PC-3 (cell line): ENCODE data around the gene PPP1R7. TPM values are rescaled to one million over a fixed set of nuclear protein-coding genes. Genes with fewer than 3 reads are reported as not detected.

Experiments used
- ATAC-seq: fragments of 200-7000 bp; cut with Tn5 transposase; 2 replicates; pipeline ENCODE4 v1.9.1; 2020; ENCODE audit warnings: mild to moderate bottlenecking, moderate library complexity
- BruUV-seq: library from RNA; stranded (reverse); fragments of 400-500 nt; replicated peaks from 2 replicates; lab custom pipeline; 2021; lab: Mats Ljungman, UMichigan
- CTCF ChIA-PET: fragments of 300-600 bp; sonication (Branson Sonifier 250); formaldehyde crosslinking; loops from one replicate; lab custom pipeline; 2022; ENCODE audit warnings: antibody characterized with exemption; lab: Charles Lee
- POLR2A ChIA-PET: fragments of 300-600 bp; sonication (Branson Sonifier 250); formaldehyde crosslinking; loops from one replicate; lab custom pipeline; 2022; ENCODE audit warnings: antibody characterized with exemption; ENCODE audit not compliant: unreplicated experiment; lab: Charles Lee
- DNase-seq: peaks from one replicate; pipeline ENCODE4 v3.0.0-alpha.2; 2015
- H2AFZ ChIP-seq: fragments of 300-600 bp; sonication (generic); 2 replicates; pipeline ENCODE4 v1.6.0; 2016; ENCODE audit warnings: antibody characterized with exemption, low read length
- H3F3A ChIP-seq: fragments of 300-600 bp; sonication (generic); one replicate; pipeline ENCODE4 v1.6.0; 2017; ENCODE audit warnings: antibody characterized with exemption, low read length, control low read depth, mild to moderate bottlenecking; ENCODE audit not compliant: unreplicated experiment
- H3K27ac ChIP-seq: fragments of 300-600 bp; sonication (generic); 2 replicates; pipeline ENCODE4 v1.5.1; 2016; ENCODE audit warnings: mild to moderate bottlenecking, low read length
- H3K27me3 ChIP-seq: fragments of 300-600 bp; sonication (generic); 2 replicates; pipeline ENCODE4 v1.6.1; 2016; ENCODE audit warnings: low read length, mixed read lengths
- H3K36me3 ChIP-seq: fragments of 300-600 bp; sonication (generic); 2 replicates; pipeline ENCODE4 v1.6.1; 2016; ENCODE audit warnings: low read depth, mixed run types, low read length, mixed read lengths
- H3K4me1 ChIP-seq: fragments of 300-600 bp; sonication (generic); 2 replicates; pipeline ENCODE4 v1.5.1; 2016; ENCODE audit warnings: low read length; ENCODE audit not compliant: insufficient read depth
- H3K4me2 ChIP-seq: fragments of 300-600 bp; sonication (generic); 2 replicates; pipeline ENCODE4 v1.6.0; 2016; ENCODE audit warnings: low read length
- H3K4me3 ChIP-seq: fragments of 300-600 bp; sonication (generic); 2 replicates; pipeline ENCODE4 v1.5.1; 2016; ENCODE audit warnings: mild to moderate bottlenecking, low read length, mixed read lengths
- H3K79me2 ChIP-seq: fragments of 300-600 bp; sonication (generic); 2 replicates; pipeline ENCODE4 v1.6.1; 2017; ENCODE audit warnings: low read length, mixed read lengths
- H3K9ac ChIP-seq: fragments of 300-600 bp; sonication (generic); 2 replicates; pipeline ENCODE4 v1.6.0; 2016; ENCODE audit warnings: mild to moderate bottlenecking, low read length
- H3K9me2 ChIP-seq: fragments of 300-600 bp; sonication (generic); replicated peaks from 2 replicates; pipeline ENCODE4 v1.6.1; 2016; ENCODE audit warnings: mixed run types, low read length, mixed read lengths
- H3K9me3 ChIP-seq: fragments of 300-600 bp; sonication (generic); 2 replicates; pipeline ENCODE4 v1.6.1; 2016; ENCODE audit warnings: low read length, mixed read lengths
- H4K20me1 ChIP-seq: fragments of 300-600 bp; sonication (generic); 2 replicates; pipeline ENCODE4 v1.6.1; 2016; ENCODE audit warnings: low read length, mixed read lengths
- EZH2 ChIP-seq: fragments of 300-600 bp; sonication (generic); IDR thresholded peaks from one replicate; pipeline ENCODE4 v1.6.1; 2017; ENCODE audit warnings: antibody characterized with exemption, mild to moderate bottlenecking, low read length; ENCODE audit not compliant: unreplicated experiment
- EZH2phosphoT487 ChIP-seq: fragments of 300-600 bp; sonication (generic); IDR thresholded peaks from 2 replicates; pipeline ENCODE4 v1.6.1; 2018; ENCODE audit warnings: mild to moderate bottlenecking, antibody characterized with exemption, low read length, borderline replicate concordance
- intact Hi-C: fragments of 100-400 bp; cut with micrococcal nuclease; formaldehyde crosslinking; loops from 2 replicates; pipeline ENCODE4 v1.9.0; 2023
- total RNA-seq: library from RNA; depleted of rRNA; stranded (reverse); fragments of >200 nt; gene quantifications from 2 replicates; pipeline ENCODE4 v1.2.3, GENCODE V29; 2014
- TF ChIP-seq, protein P1 (sequence below): fragments of 300-600 bp; sonication (generic); conservative IDR thresholded peaks from 2 replicates; pipeline ENCODE4 v1.5.1; 2017; ENCODE audit warnings: antibody characterized with exemption, low read depth, mild to moderate bottlenecking, low read length

Gene PPP1R7
- total RNA-seq, 1 experiment from 2014 or later: 21.4 TPM

DNA sequence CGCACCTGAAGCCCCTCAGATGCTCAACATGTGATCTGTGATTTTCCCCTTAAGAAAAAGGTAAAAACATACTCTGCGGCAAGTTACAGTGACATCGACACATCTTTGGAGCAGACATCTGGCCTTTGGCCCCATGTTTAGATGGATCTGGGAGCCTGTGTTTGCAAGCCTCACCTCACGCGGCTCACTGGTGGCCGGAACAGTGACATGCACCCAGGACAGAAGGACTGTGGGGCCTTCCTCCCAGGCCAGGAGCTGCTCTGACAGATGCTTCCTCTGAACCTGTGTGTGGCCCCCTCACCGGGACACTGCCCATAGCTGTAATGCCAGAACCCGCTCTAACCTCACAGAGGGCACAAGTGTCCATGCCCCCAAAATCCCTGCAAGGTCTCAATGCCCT is 14.1 kb upstream of the PPP1R7 start:
- ATAC-seq (no peak), DNase-seq (no peak)
- Histone ChIP-seq H3K9me2 (no peaks in the 10 kb centered on the region), H2AFZ (no peak overlapping the region), H4K20me1 (no peaks in the 10 kb centered on the region), H3K9ac (no peak overlapping the region), H3K4me2 (no peak overlapping the region), H3K4me1 (no peaks in the 10 kb centered on the region), H3K36me3 (no peaks in the 10 kb centered on the region), H3F3A (no peaks in the 10 kb centered on the region), H3K9me3 (no peaks in the 10 kb centered on the region), H3K4me3 (no peak overlapping the region), H3K27me3 (no peaks in the 10 kb centered on the region), H3K79me2 (no peaks in the 10 kb centered on the region), H3K27ac (no peak overlapping the region)
- POLR2A ChIA-PET: no interaction called here
- CTCF ChIA-PET: no interaction called here
- no peak for TF ChIP-seq EZH2phosphoT487
- BruUV-seq: no TSS peak
- intact Hi-C loops: no loop called here

DNA sequence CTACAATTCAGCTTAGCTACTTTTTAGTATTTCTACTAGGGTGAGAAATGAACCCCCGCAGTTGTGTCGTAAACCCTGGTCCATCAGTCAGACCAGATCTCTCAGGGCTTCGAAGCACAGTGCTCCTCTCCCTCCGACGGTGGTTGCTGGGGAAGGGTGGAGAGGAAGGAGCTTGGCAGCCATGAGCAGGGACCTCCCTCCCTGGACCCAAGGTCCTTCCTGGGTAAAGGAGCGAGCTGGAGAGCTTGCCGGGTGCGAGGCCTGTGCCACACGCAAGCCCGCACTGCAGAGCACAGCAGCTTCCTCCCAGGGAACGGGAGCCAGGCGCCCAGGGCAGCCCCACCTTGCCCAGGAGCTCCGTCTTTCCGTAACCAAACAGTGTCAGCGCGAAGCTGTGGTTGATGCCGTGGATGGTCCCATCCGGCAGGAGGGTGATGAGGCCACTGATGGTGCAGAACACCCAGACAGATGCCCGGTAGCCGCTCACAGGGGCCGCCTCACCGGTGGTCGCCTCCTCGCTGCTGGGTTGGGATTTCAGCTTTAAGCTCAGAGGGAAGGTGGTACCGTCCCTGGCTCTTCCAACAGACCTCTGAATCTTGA is 13.5 kb upstream of the PPP1R7 start:
- Histone ChIP-seq H3K9ac (no peak overlapping the region), H3K79me2 (no peaks in the 10 kb centered on the region), H2AFZ (no peak overlapping the region), H3K9me3 (no peaks in the 10 kb centered on the region), H4K20me1 (no peaks in the 10 kb centered on the region), H3K4me1 (no peaks in the 10 kb centered on the region), H3F3A (no peaks in the 10 kb centered on the region), H3K9me2 (no peaks in the 10 kb centered on the region), H3K36me3 (no peaks in the 10 kb centered on the region), H3K4me2 (no peak overlapping the region), H3K4me3 (no peak overlapping the region), H3K27me3 (no peaks in the 10 kb centered on the region), H3K27ac (no peak overlapping the region)
- CTCF ChIA-PET: no interaction called here
- DNase-seq (no peak), ATAC-seq (no peak)
- TF ChIP-seq, protein P1, sequence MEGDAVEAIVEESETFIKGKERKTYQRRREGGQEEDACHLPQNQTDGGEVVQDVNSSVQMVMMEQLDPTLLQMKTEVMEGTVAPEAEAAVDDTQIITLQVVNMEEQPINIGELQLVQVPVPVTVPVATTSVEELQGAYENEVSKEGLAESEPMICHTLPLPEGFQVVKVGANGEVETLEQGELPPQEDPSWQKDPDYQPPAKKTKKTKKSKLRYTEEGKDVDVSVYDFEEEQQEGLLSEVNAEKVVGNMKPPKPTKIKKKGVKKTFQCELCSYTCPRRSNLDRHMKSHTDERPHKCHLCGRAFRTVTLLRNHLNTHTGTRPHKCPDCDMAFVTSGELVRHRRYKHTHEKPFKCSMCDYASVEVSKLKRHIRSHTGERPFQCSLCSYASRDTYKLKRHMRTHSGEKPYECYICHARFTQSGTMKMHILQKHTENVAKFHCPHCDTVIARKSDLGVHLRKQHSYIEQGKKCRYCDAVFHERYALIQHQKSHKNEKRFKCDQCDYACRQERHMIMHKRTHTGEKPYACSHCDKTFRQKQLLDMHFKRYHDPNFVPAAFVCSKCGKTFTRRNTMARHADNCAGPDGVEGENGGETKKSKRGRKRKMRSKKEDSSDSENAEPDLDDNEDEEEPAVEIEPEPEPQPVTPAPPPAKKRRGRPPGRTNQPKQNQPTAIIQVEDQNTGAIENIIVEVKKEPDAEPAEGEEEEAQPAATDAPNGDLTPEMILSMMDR: no peak
- no peak for TF ChIP-seq EZH2phosphoT487
- TF ChIP-seq EZH2: no peak
- intact Hi-C loops: no loop called here
- POLR2A ChIA-PET: no interaction called here
- no TSS peak for BruUV-seq

DNA sequence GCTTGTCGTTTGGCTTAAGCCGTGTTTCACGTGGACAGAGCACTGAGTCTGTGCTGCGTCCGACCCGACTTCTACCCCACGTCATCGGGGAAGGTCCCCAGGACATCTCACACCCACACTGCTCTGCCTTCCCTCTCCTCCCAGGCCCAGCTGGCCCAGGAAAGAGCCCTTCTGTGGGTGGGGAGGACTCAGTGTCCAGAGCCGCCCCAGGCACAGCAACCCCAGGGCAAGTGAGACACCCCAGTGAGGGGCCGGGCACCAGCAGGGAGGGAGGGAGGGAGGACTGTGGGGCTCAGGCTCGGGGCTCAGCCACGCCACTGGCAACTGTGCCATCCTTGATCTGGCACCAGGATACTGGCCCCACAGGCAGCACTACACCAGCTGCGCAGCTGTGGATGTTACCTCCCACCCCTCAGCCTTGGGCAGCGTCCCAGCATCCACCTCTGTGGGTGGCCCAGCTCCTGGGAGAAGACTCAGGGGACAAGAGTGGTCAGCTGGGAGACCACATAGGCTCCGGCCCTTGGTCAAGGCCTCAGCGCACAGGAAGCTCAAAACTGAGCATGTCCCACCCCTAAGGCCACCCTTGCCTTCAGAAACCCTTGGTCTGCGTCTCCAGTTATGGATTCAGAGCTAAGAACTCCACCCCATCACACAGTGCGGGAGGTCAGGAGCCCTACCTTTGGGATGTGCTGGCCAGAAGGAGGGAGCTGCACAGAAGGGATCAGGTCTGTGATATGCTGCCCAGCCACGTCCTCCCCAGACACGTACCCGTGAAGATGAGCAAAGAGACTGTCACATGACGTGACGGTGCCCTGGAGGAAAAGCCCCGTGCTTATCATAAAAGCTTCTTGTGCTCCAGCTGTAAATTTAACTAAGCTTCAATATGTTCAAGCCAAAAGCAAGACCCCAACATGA is 12.7 kb upstream of the PPP1R7 start:
- Histone ChIP-seq H3F3A (no peaks in the 10 kb centered on the region), H3K4me1 (no peaks in the 10 kb centered on the region), H4K20me1 (no peaks in the 10 kb centered on the region), H3K79me2 (no peaks in the 10 kb centered on the region), H3K27me3 (no peaks in the 10 kb centered on the region), H3K9me2 (no peaks in the 10 kb centered on the region), H3K4me2 (no peak overlapping the region), H3K36me3 (no peaks in the 10 kb centered on the region), H3K9ac (no peak overlapping the region), H3K9me3 (no peaks in the 10 kb centered on the region), H3K4me3 (no peak overlapping the region), H3K27ac (no peak overlapping the region), H2AFZ (no peak overlapping the region)
- ATAC-seq (no peak), DNase-seq (no peak)
- TF ChIP-seq, protein P1: no peak
- TF ChIP-seq EZH2: no peak
- TF ChIP-seq EZH2phosphoT487: no peak
- CTCF ChIA-PET: no interaction called here
- intact Hi-C loops: no loop called here
- BruUV-seq: no TSS peak
- POLR2A ChIA-PET: no interaction called here
